Measurements from ENCODE around the gene HLA-A.

Gene HLA-A

GRCh38 chr6:29941916-29942274, 437 bp upstream of the HLA-A start:
- peak overlapping the region; percentile 76 for H3K4me3 ChIP-seq (ENCODE audit: low read depth, low read length)
- no peak for TF ChIP-seq CTCF (IDR thresholded peaks at IDR 0.05; ENCODE audit: low read depth, low read length)
- DNase-seq (ENCODE audit: low read depth, low spot score): peak; percentile 23
- in situ Hi-C loops (cut with HindIII; ENCODE audit: low sequenced_read_pairs): no loop called here

- in situ Hi-C loops (cut with HindIII; ENCODE audit: low sequenced_read_pairs): no loop called here
- no peak for DNase-seq (ENCODE audit: low read depth, low spot score)
- TF ChIP-seq CTCF (IDR thresholded peaks at IDR 0.05; ENCODE audit: low read depth, low read length): no peak
- H3K4me3 ChIP-seq (ENCODE audit: low read depth, low read length): peak overlapping the region; percentile 76
These were observed 978 bp downstream of the HLA-A start for GRCh38 chr6:29943053-29943966.

- no peak for TF ChIP-seq CTCF (IDR thresholded peaks at IDR 0.05; ENCODE audit: low read depth, low read length)
- no peak overlapping the region for H3K4me3 ChIP-seq (ENCODE audit: low read depth, low read length)
- DNase-seq (ENCODE audit: low read depth, low spot score): no peak
- in situ Hi-C loops (cut with HindIII; ENCODE audit: low sequenced_read_pairs): no loop called here
These were observed 3.0 kb downstream of the HLA-A start for GRCh38 chr6:29945281-29945820.

GRCh38 chr6:29946223-29947076, 4.1 kb downstream of the HLA-A start:
- H3K4me3 ChIP-seq (ENCODE audit: low read depth, low read length): no peak overlapping the region
- in situ Hi-C loops (cut with HindIII; ENCODE audit: low sequenced_read_pairs): no loop called here
- TF ChIP-seq CTCF (IDR thresholded peaks at IDR 0.05; ENCODE audit: low read depth, low read length): no peak
- no peak for DNase-seq (ENCODE audit: low read depth, low spot score)

DNA sequence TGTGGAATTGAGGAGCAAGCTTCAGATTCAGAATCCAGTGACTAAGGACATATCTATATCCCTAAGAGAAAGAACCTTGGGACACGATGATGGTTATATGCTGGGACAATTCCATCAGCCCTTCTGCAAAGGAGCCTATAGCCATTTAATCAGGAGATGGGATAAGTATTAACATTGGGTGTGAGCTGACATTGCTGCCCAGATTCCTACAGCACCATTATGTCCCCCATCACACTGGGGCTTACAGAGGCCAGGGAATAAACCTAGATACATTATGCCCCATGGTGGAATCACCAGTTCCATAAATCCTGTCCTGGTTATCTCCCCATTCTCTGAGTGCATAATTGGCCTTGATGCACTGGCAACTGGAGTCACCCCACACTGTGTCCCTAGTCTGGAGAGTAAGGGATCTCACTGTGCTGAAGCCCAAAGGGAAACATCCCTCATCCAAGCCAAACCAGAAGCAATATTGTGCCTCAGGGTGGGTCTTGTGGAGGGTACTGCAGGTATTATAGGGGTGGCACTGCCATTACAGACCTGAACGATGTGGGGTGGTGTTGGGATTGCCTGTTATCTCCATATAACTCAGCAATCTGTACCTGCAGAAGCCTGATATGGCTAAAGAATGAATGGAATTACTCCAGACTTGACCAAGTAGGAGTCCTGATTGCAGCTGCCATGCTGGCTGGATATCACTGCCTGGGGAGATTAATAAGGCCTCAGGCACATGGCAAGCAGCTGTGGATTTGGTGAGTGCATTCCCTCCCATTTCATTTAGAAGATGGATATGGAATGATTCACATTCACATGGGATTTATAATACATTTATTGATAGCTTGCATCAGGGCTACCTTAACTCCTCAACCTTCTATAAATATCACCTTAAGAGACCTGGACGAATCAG, 5.0 kb downstream of the HLA-A start:
- DNase-seq (ENCODE audit: low read depth, low spot score): no peak
- no peak for TF ChIP-seq CTCF (IDR thresholded peaks at IDR 0.05; ENCODE audit: low read depth, low read length)
- H3K4me3 ChIP-seq (ENCODE audit: low read depth, low read length): no peak overlapping the region
- in situ Hi-C loops (cut with HindIII; ENCODE audit: low sequenced_read_pairs): no loop called here

DNA sequence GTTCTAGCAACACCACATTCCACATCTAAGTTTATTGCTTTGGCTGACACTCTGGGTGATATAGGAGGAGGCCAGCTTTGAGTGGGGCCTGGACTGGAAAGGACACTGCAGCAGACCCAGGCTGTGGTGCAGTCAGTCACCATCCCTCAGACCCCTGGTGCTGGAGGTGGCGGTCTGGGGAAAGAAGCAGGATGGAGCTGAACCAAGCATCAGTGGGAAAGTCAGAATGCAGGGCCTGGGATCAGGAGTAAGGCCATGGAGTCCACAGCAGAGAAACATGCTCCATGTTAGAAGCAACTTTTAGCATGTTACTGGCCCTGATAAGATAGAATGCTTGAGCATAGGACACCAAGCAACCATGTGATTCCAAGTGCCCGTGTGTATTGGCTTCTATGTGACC, 5.9 kb downstream of the HLA-A start:
- H3K4me3 ChIP-seq (ENCODE audit: low read depth, low read length): no peak overlapping the region
- DNase-seq (ENCODE audit: low read depth, low spot score): no peak
- no peak for TF ChIP-seq CTCF (IDR thresholded peaks at IDR 0.05; ENCODE audit: low read depth, low read length)
- in situ Hi-C loops (cut with HindIII; ENCODE audit: low sequenced_read_pairs): no loop called here
